NCI-H1436 (cell line): ENCODE measurements around the gene ATP13A5.
A peak's percentile ranks its signal among the peaks of the same experiment; 100 is the strongest.

Source experiments
- DNase-seq: peaks from one replicate; lab custom pipeline; 2025; lab: John Stamatoyannopoulos, UW

Gene ATP13A5

GRCh38 chr3:193253986-193254660 lies 124.4 kb downstream of the ATP13A5 start:
- no peak for DNase-seq

GRCh38 chr3:193250492-193250891 lies 128.1 kb downstream of the ATP13A5 start:
- no peak for DNase-seq

GRCh38 chr3:193248848-193249468 lies 129.6 kb downstream of the ATP13A5 start:
- DNase-seq = no peak

- DNase-seq = no peak
Observed at GRCh38 chr3:193243571-193243970, 135.0 kb downstream of the ATP13A5 start.

GRCh38 chr3:193241716-193242115 lies 136.8 kb downstream of the ATP13A5 start:
- DNase-seq = no peak

- DNase-seq = peak; percentile 91
Observed at GRCh38 chr3:193240850-193241706, 137.5 kb downstream of the ATP13A5 start, which contains the start of gene PLAAT1. Gene PLAAT1 (plus strand): TSS chr3:193241222. CDS start chr3:193255651, 14,429 bp downstream.

- DNase-seq = no peak
Observed at GRCh38 chr3:193240436-193240849, 138.1 kb downstream of the ATP13A5 start.

- DNase-seq = no peak
Observed at GRCh38 chr3:193237030-193237429, 141.5 kb downstream of the ATP13A5 start.

- no peak for DNase-seq
Observed at GRCh38 chr3:193236599-193236998, 142.0 kb downstream of the ATP13A5 start.

- DNase-seq = no peak
Observed at GRCh38 chr3:193231201-193231600, 147.4 kb downstream of the ATP13A5 start.

- DNase-seq = no peak
Observed at GRCh38 chr3:193230610-193231009, 147.9 kb downstream of the ATP13A5 start.

- no peak for DNase-seq
Observed at GRCh38 chr3:193229851-193230420, 148.6 kb downstream of the ATP13A5 start.

- DNase-seq = no peak
Observed at GRCh38 chr3:193228206-193228605, 150.3 kb downstream of the ATP13A5 start.

- no peak for DNase-seq
Observed at GRCh38 chr3:193225302-193226125, 153.0 kb downstream of the ATP13A5 start.
